Colonic mucosa (tissue), 4 donors: ENCODE data around the gene DUXB. TPM values are rescaled to one million over a fixed set of nuclear protein-coding genes. Genes with fewer than 3 reads are reported as not detected.

ENCODE experiments used
- DNase-seq: peaks from one replicate; pipeline ENCODE4 v3.0.0-alpha.2; 2020
- H3K27ac ChIP-seq: fragments of 200-600 bp; one replicate; pipeline ENCODE4 v1.8.0; 2021
- H3K27me3 ChIP-seq: fragments of 200-600 bp; one replicate; pipeline ENCODE4 v1.8.0; 2021
- H3K36me3 ChIP-seq: fragments of 200-600 bp; one replicate; pipeline ENCODE4 v1.8.0; 2021
- H3K4me1 ChIP-seq: fragments of 200-600 bp; one replicate; pipeline ENCODE4 v1.8.0; 2021; ENCODE audit warnings: mild to moderate bottlenecking
- H3K4me3 ChIP-seq: fragments of 200-600 bp; one replicate; pipeline ENCODE4 v1.8.0; 2021
- H3K9ac ChIP-seq, 2 donors: one replicate each; pipeline ENCODE4 v1.7.0; 2013; ENCODE audit warnings: control low read depth in 2 of 2, low read depth in 2 of 2, low read length in 2 of 2
- H3K9me3 ChIP-seq: fragments of 200-600 bp; one replicate; pipeline ENCODE4 v1.8.0; 2021
- intact Hi-C: fragments of 100-400 bp; cut with DNase I; formaldehyde crosslinking; loops from one replicate; pipeline ENCODE4 v1.14.1; 2022
- total RNA-seq, 2 donors: library from RNA; stranded (reverse); fragmentation: NEBNext Ultra II Directional in 1 of 2; extraction: Animal tissue kit (Norgen Biotek cat#: 25700) in 1 of 2; gene quantifications; one replicate each; pipeline ENCODE4 v1.2.1, GENCODE V29; 2021
- TF ChIP-seq, protein P1 (sequence below): fragments of 200-600 bp; IDR thresholded peaks from one replicate; pipeline ENCODE4 v1.8.0; 2022; ENCODE audit warnings: antibody characterized with exemption, mild to moderate bottlenecking
- donor health status: healthy.
- donor health status: DM: no; HTN: no; CAD: no.
- donor health status: DM: no; HTN: no; CAD: no.

Gene DUXB
- total RNA-seq, 2 donors from 2014 or later: not detected

DNA sequence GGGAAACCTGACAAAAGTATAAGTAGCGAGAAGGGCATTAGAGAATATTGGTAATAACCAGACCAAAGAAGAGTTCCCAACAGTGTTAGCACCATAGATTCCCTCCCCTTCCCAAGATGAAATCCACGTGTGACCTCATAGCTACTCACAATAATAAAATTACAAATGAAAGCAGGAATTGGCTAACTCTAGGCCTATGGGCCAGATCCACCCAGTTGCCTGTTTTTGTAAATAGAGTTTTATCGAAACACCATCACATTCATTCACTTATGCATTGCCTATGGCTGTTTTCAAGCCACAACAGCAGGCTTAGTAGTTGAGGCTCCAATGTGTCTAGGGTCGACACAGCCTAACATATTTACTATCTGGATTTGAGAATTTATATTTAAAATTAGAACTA is 17.2 kb upstream of the DUXB start:
- no peaks in the 10 kb centered on the region for H3K36me3 ChIP-seq
- no peak overlapping the region for H3K27ac ChIP-seq
- no peak overlapping the region for H3K9ac ChIP-seq
- no peaks in the 10 kb centered on the region for H3K9me3 ChIP-seq
- DNase-seq: no peak
- TF ChIP-seq, protein P1, sequence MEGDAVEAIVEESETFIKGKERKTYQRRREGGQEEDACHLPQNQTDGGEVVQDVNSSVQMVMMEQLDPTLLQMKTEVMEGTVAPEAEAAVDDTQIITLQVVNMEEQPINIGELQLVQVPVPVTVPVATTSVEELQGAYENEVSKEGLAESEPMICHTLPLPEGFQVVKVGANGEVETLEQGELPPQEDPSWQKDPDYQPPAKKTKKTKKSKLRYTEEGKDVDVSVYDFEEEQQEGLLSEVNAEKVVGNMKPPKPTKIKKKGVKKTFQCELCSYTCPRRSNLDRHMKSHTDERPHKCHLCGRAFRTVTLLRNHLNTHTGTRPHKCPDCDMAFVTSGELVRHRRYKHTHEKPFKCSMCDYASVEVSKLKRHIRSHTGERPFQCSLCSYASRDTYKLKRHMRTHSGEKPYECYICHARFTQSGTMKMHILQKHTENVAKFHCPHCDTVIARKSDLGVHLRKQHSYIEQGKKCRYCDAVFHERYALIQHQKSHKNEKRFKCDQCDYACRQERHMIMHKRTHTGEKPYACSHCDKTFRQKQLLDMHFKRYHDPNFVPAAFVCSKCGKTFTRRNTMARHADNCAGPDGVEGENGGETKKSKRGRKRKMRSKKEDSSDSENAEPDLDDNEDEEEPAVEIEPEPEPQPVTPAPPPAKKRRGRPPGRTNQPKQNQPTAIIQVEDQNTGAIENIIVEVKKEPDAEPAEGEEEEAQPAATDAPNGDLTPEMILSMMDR: no peak
- no peaks in the 10 kb centered on the region for H3K4me1 ChIP-seq
- no peaks in the 10 kb centered on the region for H3K27me3 ChIP-seq
- intact Hi-C loops: no loop called here
- no peak overlapping the region for H3K4me3 ChIP-seq

DNA sequence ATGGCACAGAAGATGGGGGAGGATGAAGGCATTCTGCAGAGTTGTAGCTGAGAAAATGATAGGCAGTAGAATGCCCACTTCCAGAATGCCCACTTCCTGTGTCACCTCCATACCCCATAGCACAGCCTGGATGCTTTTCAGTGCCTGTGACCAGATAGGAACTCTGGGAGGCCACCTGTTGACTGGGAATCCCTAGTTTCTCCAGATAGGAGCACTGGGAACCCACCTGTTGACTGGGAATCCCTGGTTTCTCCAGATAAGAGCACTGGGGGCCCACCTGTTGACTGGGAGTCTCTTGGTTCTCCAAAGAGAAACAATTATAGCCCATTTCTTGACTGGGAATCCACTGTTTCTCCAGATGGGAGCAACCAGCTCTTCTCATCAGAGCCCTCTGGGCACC is 13.4 kb upstream of the DUXB start:
- Histone ChIP-seq H3K4me3 (no peak overlapping the region), H3K4me1 (no peaks in the 10 kb centered on the region), H3K9ac (no peak overlapping the region), H3K36me3 (no peaks in the 10 kb centered on the region), H3K27me3 (no peaks in the 10 kb centered on the region), H3K27ac (no peak overlapping the region), H3K9me3 (no peaks in the 10 kb centered on the region)
- no peak for DNase-seq
- TF ChIP-seq, protein P1: no peak
- intact Hi-C loops: no loop called here

DNA sequence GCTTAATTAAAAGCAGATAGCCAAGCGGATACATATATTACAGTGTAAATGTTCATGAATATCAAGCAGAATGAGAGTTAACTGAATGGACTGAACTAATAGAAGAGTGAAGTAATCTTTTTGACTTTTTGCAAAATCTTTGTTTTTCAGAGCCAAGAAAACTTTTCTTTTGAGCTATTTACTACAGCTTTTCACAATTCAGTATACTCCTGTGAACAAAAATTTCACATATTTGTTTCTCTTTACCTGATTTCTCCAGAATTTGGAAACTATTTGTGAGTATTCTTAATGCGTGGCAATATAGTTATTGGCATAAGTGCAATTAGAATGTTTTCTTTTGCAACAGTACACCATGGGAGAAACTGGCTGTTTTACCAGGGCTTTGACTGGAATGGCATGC is 9.1 kb upstream of the DUXB start:
- no peaks in the 10 kb centered on the region for H3K36me3 ChIP-seq
- no peak overlapping the region for H3K9ac ChIP-seq
- no peaks in the 10 kb centered on the region for H3K4me1 ChIP-seq
- no peaks in the 10 kb centered on the region for H3K27me3 ChIP-seq
- intact Hi-C loops: no loop called here
- H3K4me3 ChIP-seq: no peak overlapping the region
- TF ChIP-seq, protein P1: no peak
- H3K27ac ChIP-seq: no peak overlapping the region
- H3K9me3 ChIP-seq: no peaks in the 10 kb centered on the region
- no peak for DNase-seq

DNA sequence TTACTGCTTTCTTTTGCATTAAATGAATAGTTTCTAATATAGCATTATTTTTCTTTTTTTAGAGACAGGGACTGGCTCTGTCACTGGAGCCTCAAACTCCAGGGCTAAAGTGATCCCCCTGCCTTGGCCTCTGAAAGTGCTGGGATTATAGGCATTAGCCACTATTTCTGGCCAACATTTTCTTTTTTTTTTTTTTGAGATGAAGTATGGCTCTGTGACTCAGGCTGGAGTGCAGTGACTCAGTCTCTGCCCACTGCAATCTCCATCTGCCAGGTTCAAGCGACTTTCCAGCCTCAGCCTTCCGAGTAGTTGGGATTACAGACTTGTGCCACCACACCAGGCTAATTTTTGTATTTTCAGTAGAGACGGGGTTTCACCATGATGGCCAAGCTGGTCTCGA is 2.0 kb upstream of the DUXB start:
- DNase-seq: no peak
- no peak overlapping the region for H3K27ac ChIP-seq
- intact Hi-C loops: no loop called here
- H3K27me3 ChIP-seq: no peaks in the 10 kb centered on the region
- H3K9ac ChIP-seq: no peak overlapping the region
- H3K4me1 ChIP-seq: no peaks in the 10 kb centered on the region
- no peak overlapping the region for H3K4me3 ChIP-seq
- H3K36me3 ChIP-seq: no peaks in the 10 kb centered on the region
- TF ChIP-seq, protein P1: no peak
- no peaks in the 10 kb centered on the region for H3K9me3 ChIP-seq

DNA sequence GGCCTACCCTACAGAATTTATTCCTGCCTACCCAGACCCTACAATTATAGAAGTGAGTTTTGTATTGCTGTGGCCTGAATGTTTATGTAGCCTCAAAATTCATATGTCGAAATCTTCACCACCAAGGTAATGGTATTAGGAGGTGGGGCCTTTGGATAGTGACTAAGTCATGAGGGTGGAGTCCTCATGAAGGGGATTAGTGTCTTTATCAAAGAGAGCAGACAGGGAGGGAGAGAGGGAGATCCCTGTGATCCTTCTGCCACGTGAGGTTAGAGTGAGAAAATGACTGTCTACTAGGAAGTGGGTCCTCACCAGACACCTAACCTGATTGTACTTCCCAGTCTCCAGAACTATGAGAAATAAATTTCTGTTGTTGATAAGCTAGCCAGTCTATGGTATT is 981 bp upstream of the DUXB start:
- no peak overlapping the region for H3K4me3 ChIP-seq
- no peaks in the 10 kb centered on the region for H3K36me3 ChIP-seq
- intact Hi-C loops: no loop called here
- no peaks in the 10 kb centered on the region for H3K9me3 ChIP-seq
- TF ChIP-seq, protein P1: no peak
- DNase-seq: no peak
- H3K27ac ChIP-seq: no peak overlapping the region
- H3K4me1 ChIP-seq: no peaks in the 10 kb centered on the region
- no peak overlapping the region for H3K9ac ChIP-seq
- no peaks in the 10 kb centered on the region for H3K27me3 ChIP-seq

DNA sequence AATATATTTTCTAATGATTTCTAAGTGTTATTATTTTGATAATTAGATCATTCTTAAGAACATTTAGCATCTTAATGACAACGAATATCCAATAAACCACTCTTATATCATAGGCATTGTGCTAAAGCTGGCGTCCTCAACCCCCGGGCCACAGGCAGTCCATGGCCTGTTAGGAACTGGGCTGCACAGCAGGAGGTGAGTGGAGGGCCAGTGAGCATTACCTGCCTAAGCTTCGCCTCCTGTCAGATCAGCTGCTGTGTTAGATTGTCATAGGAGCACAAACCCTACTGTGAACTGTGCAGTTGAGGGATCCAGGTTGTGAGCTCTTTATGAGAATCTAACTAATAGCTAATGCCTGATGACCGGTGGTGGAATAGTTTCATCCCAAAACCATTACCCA is 3.7 kb downstream of the DUXB start:
- H3K4me3 ChIP-seq: no peak overlapping the region
- no peaks in the 10 kb centered on the region for H3K27me3 ChIP-seq
- H3K36me3 ChIP-seq: no peaks in the 10 kb centered on the region
- H3K27ac ChIP-seq: no peak overlapping the region
- intact Hi-C loops: no loop called here
- no peak overlapping the region for H3K9ac ChIP-seq
- no peak for DNase-seq
- no peaks in the 10 kb centered on the region for H3K9me3 ChIP-seq
- H3K4me1 ChIP-seq: no peaks in the 10 kb centered on the region
- TF ChIP-seq, protein P1: no peak
